Breast epithelium (tissue), 4 donors: Measurements from ENCODE around the gene EPB41L2. TPM values are rescaled to one million over a fixed set of nuclear protein-coding genes. Genes with fewer than 3 reads are reported as not detected.

Experiments
- DNase-seq, 2 donors: peaks; one replicate each; pipeline ENCODE4 v3.0.0-alpha.2; 2019; ENCODE audit warnings: low spot score in 2 of 2
- H3K27ac ChIP-seq, 2 donors: fragments of 200-600 bp; sonication (generic) in 1 of 2; one replicate each; pipeline ENCODE4 v1.5.1; 2016 to 2019; ENCODE audit warnings: mild to moderate bottlenecking in 1 of 2
- H3K27me3 ChIP-seq, 2 donors: fragments of 200-600 bp; sonication (generic) in 1 of 2; one replicate each; pipeline versions ENCODE4 v1.5.1 to v1.6.0; 2017 to 2019; ENCODE audit warnings: control low read depth in 1 of 2, mild to moderate bottlenecking in 1 of 2
- H3K36me3 ChIP-seq: fragments of 200-600 bp; one replicate; pipeline ENCODE4 v1.5.1; 2019
- H3K4me1 ChIP-seq, 2 donors: fragments of 200-600 bp; sonication (generic); one replicate each; pipeline ENCODE4 v1.5.1; 2016 to 2019; ENCODE audit warnings: control low read depth in 1 of 2
- H3K4me3 ChIP-seq, 3 donors: fragments of 200-600 bp; sonication (generic); 1 replicate in 2 of 3; 2 replicates in 1 of 3; pipeline ENCODE4 v1.5.1; 2016 to 2019; ENCODE audit warnings: mild to moderate bottlenecking in 3 of 3, moderate library complexity in 2 of 3
- H3K9me3 ChIP-seq, 2 donors: fragments of 200-600 bp; sonication (generic) in 1 of 2; one replicate each; pipeline ENCODE4 v1.5.1; 2016 to 2019; ENCODE audit warnings: control low read depth in 1 of 2
- POLR2A ChIP-seq: fragments of 450-650 bp; IDR thresholded peaks from one replicate; pipeline ENCODE4 v1.6.1; 2016; ENCODE audit warnings: antibody characterized with exemption, mild to moderate bottlenecking, moderate library complexity
- POLR2AphosphoS5 ChIP-seq, 3 donors: sonication (generic); formaldehyde crosslinking; IDR thresholded peaks; one replicate each; pipeline ENCODE4 v1.6.1; 2017; ENCODE audit warnings: antibody characterized with exemption in 3 of 3
- intact Hi-C: fragments of 100-400 bp; cut with DNase I; formaldehyde crosslinking; loops from one replicate; pipeline ENCODE4 v1.15.1; 2023; ENCODE audit warnings: low total_unique reads
- total RNA-seq, 3 donors: library from RNA; depleted of rRNA; stranded (reverse); fragments of >200 nt; gene quantifications; one replicate each; pipeline ENCODE4 v1.1.0, GENCODE V29; 2016
- TF ChIP-seq, protein P1 (sequence below), 3 donors: fragments of 450-650 bp; IDR thresholded peaks; one replicate each; pipeline ENCODE4 v1.5.1; 2016 to 2017; ENCODE audit warnings: antibody characterized with exemption in 3 of 3, mild to moderate bottlenecking in 3 of 3, moderate library complexity in 3 of 3

The EPB41L2 gene
- total RNA-seq, 3 donors from 2014 or later, result 72.7 to 110 (median 101) TPM

DNA sequence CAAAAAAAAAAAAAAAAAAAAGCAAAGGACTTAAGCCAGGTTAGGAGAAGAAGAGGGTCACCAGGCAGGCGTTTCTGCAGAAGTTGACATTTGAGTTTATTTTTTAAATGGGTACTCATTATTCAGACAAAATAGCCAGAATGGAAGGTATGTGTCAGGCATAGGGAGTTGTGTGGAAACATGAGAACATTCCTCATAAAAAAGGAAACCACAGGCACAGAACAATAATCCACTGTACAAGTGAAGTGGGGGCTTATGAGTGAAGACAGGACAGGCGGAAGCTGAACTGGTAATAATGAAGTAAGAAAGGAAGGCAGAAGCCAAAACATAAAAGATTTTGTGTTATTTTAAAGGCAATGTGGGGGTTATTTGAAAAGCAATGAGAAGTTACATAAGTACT, 104.6 kb downstream of the EPB41L2 start:
- no peaks in the 10 kb centered on the region for H3K36me3 ChIP-seq
- H3K4me1 ChIP-seq, result no peaks in the 10 kb centered on the region
- no peaks in the 10 kb centered on the region for H3K9me3 ChIP-seq
- TF ChIP-seq POLR2AphosphoS5 (IDR thresholded peaks at IDR 0.05) (no peak), POLR2A (no peak)
- H3K27me3 ChIP-seq, result no peaks in the 10 kb centered on the region
- no peak for DNase-seq
- intact Hi-C loops, result no loop called here
- H3K4me3 ChIP-seq, result no peak overlapping the region
- H3K27ac ChIP-seq, result no peak overlapping the region

DNA sequence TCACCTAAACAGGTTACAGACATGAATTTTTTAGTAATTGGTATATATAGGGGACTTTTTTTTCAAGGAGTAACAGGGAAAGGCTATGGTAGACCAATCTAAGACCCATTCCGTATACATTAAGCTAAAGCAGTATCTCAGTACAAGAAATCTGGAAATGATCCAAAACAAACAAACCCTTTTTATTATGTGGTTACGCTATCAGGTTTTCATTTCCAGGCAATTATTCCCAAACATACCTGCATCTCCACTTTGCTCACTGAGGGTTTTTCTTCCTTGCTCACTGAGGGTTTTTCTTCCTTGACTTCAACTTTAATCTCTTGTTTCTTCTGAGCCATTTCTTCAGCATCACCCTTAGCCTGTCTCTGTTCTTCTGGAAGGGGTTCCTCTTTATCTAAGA, 107.3 kb downstream of the EPB41L2 start:
- Histone ChIP-seq H3K4me3 (no peak overlapping the region), H3K36me3 (no peaks in the 10 kb centered on the region), H3K27me3 (no peaks in the 10 kb centered on the region), H3K9me3 (no peaks in the 10 kb centered on the region), H3K4me1 (no peaks in the 10 kb centered on the region), H3K27ac (no peak overlapping the region)
- no peak for DNase-seq
- intact Hi-C loops, result no loop called here
- no peak for TF ChIP-seq POLR2AphosphoS5 (IDR thresholded peaks at IDR 0.05)
- TF ChIP-seq POLR2A, result no peak
- TF ChIP-seq, protein P1, sequence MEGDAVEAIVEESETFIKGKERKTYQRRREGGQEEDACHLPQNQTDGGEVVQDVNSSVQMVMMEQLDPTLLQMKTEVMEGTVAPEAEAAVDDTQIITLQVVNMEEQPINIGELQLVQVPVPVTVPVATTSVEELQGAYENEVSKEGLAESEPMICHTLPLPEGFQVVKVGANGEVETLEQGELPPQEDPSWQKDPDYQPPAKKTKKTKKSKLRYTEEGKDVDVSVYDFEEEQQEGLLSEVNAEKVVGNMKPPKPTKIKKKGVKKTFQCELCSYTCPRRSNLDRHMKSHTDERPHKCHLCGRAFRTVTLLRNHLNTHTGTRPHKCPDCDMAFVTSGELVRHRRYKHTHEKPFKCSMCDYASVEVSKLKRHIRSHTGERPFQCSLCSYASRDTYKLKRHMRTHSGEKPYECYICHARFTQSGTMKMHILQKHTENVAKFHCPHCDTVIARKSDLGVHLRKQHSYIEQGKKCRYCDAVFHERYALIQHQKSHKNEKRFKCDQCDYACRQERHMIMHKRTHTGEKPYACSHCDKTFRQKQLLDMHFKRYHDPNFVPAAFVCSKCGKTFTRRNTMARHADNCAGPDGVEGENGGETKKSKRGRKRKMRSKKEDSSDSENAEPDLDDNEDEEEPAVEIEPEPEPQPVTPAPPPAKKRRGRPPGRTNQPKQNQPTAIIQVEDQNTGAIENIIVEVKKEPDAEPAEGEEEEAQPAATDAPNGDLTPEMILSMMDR (IDR thresholded peaks at IDR 0.05), result no peak

DNA sequence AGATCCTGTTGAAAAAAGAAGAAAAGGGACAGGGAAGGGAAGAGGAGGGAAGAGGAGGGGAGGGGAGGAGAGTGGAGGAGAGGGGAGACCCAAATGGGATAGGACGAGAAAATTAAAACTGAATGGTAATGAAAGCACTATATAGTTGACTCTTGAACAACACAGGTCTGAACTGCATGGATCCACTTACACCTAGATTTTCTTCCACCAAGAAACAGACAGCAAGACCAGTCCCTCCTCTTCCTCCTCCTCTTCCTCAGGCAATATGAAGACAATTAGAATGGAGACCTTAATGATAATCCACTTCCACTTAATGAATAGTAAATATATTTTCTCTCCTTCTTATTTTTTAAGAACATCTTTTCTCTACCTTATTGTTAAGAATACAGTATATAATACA, 113.5 kb downstream of the EPB41L2 start:
- no peaks in the 10 kb centered on the region for H3K9me3 ChIP-seq
- intact Hi-C loops, result no loop called here
- no peak overlapping the region for H3K4me3 ChIP-seq
- TF ChIP-seq POLR2A (no peak), POLR2AphosphoS5 (IDR thresholded peaks at IDR 0.05) (no peak)
- TF ChIP-seq, protein P1 (IDR thresholded peaks at IDR 0.05), result no peak
- no peaks in the 10 kb centered on the region for H3K36me3 ChIP-seq
- DNase-seq, result no peak
- peaks cover 0 to 6% of the 10 kb centered on the region in 2 donors for H3K4me1 ChIP-seq
- H3K27ac ChIP-seq, result no peak overlapping the region
- no peaks in the 10 kb centered on the region for H3K27me3 ChIP-seq

DNA sequence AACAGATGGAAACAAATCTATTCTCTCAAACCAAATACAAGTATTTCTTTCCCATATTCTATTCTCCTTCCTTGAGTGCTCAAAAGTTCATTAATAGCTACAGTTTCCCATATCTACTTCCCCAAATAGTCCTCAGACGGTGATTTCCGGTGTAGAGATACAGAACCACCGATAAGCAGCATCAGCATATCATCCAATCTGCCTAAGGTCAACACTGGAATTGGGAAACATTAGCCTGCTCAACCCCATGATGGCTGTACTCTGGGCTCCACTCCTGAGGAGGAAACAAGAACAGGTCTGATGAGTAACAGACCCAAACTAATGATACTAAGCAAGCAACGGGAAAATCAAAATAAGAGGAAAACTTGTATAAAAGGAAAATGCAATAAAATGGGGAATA, 115.6 kb downstream of the EPB41L2 start:
- H3K4me3 ChIP-seq, result no peak overlapping the region
- intact Hi-C loops, result no loop called here
- DNase-seq, result no peak
- peaks cover 0 to 6% of the 10 kb centered on the region in 2 donors for H3K4me1 ChIP-seq
- H3K27ac ChIP-seq, result no peak overlapping the region
- no peak for TF ChIP-seq POLR2AphosphoS5 (IDR thresholded peaks at IDR 0.05)
- TF ChIP-seq, protein P1 (IDR thresholded peaks at IDR 0.05), result no peak
- no peak for TF ChIP-seq POLR2A
- H3K36me3 ChIP-seq, result no peaks in the 10 kb centered on the region
- H3K9me3 ChIP-seq, result no peaks in the 10 kb centered on the region
- no peaks in the 10 kb centered on the region for H3K27me3 ChIP-seq

DNA sequence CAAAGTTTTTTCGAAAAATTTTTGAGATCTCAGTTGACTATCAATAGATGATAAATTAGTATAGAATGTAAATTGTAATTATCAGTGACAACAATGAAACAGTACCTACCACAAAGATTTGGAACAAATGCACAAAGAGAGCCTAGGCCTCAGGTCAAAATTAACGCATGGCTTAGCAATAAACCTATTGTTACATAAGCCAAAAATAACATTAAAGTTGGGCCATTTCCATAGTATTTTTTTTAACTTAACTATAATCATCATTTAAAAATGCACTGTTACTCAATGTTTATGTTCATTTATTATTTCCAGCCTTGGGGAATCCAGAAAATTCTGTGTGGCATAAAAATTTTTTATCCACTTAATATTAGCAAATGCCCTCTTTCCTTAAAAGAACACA, 117.0 kb downstream of the EPB41L2 start:
- TF ChIP-seq, protein P1 (IDR thresholded peaks at IDR 0.05), result no peak
- TF ChIP-seq POLR2AphosphoS5 (IDR thresholded peaks at IDR 0.05) (no peak), POLR2A (no peak)
- no peaks in the 10 kb centered on the region for H3K9me3 ChIP-seq
- H3K27ac ChIP-seq, result no peak overlapping the region
- no peaks in the 10 kb centered on the region for H3K27me3 ChIP-seq
- no peak for DNase-seq
- no peak overlapping the region for H3K4me3 ChIP-seq
- H3K4me1 ChIP-seq, result peaks cover 0 to 6% of the 10 kb centered on the region in 2 donors
- no peaks in the 10 kb centered on the region for H3K36me3 ChIP-seq
- intact Hi-C loops, result no loop called here

DNA sequence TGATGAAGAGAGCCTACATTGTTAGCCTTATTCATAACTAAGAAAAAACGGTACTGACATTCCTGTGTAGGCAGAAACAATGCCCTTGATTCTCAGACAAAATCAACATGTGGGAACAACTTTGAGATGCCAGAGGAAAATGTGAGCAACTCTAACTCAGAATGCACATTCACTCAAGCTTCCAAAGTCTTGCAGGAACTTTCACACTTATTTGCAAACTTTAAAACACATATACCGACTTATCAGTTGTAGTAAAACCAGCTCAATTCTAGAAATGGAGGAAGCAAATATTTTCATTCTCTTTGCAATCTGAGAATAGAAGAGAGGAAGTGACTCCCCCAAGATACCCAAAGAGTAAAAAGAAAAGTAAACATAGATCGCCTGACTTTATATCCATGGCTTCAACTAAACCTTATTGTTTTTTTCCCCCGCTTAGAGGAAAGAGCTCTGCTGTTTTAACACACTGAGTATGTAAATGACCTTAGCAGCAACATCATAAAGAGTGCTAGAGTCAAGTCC, 117.6 kb downstream of the EPB41L2 start:
- no peak for DNase-seq
- Histone ChIP-seq H3K27ac (no peak overlapping the region), H3K9me3 (no peaks in the 10 kb centered on the region), H3K36me3 (no peaks in the 10 kb centered on the region), H3K27me3 (no peaks in the 10 kb centered on the region), H3K4me1 (peaks cover 0 to 6% of the 10 kb centered on the region in 2 donors), H3K4me3 (no peak overlapping the region)
- TF ChIP-seq POLR2AphosphoS5 (IDR thresholded peaks at IDR 0.05) (no peak), POLR2A (no peak)
- TF ChIP-seq, protein P1 (IDR thresholded peaks at IDR 0.05), result no peak
- intact Hi-C loops, result no loop called here
